ENCODE measurements around the gene MGAT5. TPM values are rescaled to one million over a fixed set of nuclear protein-coding genes. Genes with fewer than 3 reads are reported as not detected.

MGAT5 gene
- total RNA-seq, 2 experiments from 2014 or later = 60.8 to 68.0 TPM

DNA sequence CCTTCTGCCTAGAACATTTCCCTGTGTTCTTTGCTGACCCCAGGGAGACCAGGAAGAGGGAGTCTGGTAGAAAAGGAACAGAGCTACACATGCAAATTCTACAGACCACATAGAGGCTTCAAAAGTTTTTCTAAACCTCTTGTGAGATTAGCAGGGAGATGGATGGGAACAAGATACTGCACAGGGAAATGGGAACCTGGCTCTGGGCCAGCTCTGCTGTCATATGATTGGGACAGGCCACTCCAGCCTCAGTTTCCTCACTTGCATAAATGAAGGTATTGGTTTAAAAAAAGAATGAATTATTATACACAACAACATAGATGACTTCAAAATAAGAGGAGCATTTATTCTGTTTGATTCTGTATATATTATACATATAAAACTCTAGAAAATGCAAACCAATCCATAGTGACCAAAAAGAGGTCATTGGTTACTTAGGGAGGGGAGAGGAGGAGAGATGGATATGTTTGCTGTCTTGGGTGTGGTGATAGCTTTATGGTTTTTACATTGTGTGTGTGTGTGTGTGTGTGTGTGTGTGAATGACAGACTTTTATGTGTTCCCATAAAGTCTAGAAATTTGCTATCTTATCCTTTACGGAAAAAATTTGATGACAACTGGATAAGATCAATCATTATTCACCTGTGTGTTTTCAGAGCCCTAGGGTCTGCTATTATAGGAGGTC, 115.5 kb downstream of the MGAT5 start:
- no TSS peak for BruUV-seq (replicated peaks)
- H3K27ac ChIP-seq (ENCODE audit: low read depth, low read length, poor library complexity, severe bottlenecking) = no peak overlapping the region
- DNase-seq (ENCODE audit: low spot score) = no peak
- peaks cover 29% of the 10 kb centered on the region for H3K4me1 ChIP-seq (ENCODE audit: insufficient read depth, low read length, poor library complexity, severe bottlenecking)
- H4K20me1 ChIP-seq (ENCODE audit: insufficient read depth, low read length) = no peaks in the 10 kb centered on the region
- H3K79me2 ChIP-seq (ENCODE audit: insufficient read depth, low read depth, low read length) = no peaks in the 10 kb centered on the region
- H3K9me3 ChIP-seq (ENCODE audit: low read length) = no peaks in the 10 kb centered on the region
- TF ChIP-seq EZH2phosphoT487 (IDR thresholded peaks at IDR 0.05; ENCODE audit: borderline replicate concordance, low read depth, low read length) = no peak
- TF ChIP-seq, protein P1, sequence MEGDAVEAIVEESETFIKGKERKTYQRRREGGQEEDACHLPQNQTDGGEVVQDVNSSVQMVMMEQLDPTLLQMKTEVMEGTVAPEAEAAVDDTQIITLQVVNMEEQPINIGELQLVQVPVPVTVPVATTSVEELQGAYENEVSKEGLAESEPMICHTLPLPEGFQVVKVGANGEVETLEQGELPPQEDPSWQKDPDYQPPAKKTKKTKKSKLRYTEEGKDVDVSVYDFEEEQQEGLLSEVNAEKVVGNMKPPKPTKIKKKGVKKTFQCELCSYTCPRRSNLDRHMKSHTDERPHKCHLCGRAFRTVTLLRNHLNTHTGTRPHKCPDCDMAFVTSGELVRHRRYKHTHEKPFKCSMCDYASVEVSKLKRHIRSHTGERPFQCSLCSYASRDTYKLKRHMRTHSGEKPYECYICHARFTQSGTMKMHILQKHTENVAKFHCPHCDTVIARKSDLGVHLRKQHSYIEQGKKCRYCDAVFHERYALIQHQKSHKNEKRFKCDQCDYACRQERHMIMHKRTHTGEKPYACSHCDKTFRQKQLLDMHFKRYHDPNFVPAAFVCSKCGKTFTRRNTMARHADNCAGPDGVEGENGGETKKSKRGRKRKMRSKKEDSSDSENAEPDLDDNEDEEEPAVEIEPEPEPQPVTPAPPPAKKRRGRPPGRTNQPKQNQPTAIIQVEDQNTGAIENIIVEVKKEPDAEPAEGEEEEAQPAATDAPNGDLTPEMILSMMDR (conservative IDR thresholded peaks at IDR 0.05; ENCODE audit: low read length) = no peak
- H2AFZ ChIP-seq (ENCODE audit: low read length) = no peak overlapping the region
- no peaks in the 10 kb centered on the region for H3K9me2 ChIP-seq (ENCODE audit: insufficient read depth, low read length)
- intact Hi-C loops (cut with micrococcal nuclease; ENCODE audit: unreplicated experiment) = loop anchor here (5.0 kb wide), 1 partner anchor 117 kb away; the partner anchor contains the start of gene MGAT5
- peak overlapping the region; percentile 50 for H3K4me2 ChIP-seq (ENCODE audit: low read length)
- H3K4me3 ChIP-seq (ENCODE audit: low read depth, low read length, poor library complexity, severe bottlenecking) = no peak overlapping the region
- ChIA-PET POLR2A (interaction anchor here (0.6 to 1.2 kb wide), 7 partner anchors 20 to 242 kb away, joined by 3 to 6 read pairs (median 4); no protein-coding TSS in a partner anchor), CTCF (ENCODE audit: unreplicated experiment) (no interaction called here)
- H3K36me3 ChIP-seq (ENCODE audit: insufficient read depth, low read length) = peaks cover 52% of the 10 kb centered on the region

DNA sequence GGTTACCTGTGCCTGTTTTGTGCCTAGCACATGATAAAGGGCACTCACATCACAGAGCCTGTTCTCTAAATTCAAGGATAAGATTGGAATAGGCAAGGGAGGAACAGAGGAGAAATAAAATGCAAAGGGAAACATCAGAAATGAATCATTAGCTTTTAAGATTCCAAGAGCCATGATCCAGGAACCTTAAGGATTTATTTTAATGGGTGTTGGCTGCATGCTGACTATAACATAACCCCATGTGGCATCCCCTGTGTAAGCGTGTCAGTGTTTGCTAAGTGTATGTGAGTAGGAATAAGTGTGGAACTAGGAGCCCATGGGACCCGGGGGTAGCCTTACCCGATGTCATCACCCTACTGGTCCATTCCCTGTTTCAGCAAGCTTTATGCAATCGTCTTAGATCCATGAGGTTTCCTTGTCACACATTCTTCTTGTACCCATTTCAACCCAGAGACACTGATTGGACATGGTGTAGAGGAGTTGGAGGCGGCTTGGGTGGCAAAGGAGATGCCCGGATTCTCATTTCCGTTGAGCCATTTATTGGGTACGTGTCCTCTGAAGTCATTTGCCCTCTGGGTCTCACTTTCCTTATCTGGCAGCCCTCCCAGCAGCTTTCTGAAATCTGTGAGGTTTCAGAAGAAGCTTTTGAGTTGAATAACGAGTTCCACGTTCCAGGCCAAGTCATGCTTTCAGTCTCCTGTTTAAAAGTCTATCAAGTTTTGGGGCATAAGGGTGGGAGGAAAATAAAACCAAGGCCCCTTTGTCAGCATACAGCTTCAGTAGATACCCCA, 117.0 kb downstream of the MGAT5 start:
- BruUV-seq (replicated peaks) = no TSS peak
- TF ChIP-seq, protein P1 (conservative IDR thresholded peaks at IDR 0.05; ENCODE audit: low read length) = no peak
- TF ChIP-seq EZH2phosphoT487 (IDR thresholded peaks at IDR 0.05; ENCODE audit: borderline replicate concordance, low read depth, low read length) = no peak

More for the DNA sequence above, 117.0 kb downstream of the MGAT5 start:
- H3K9me2 ChIP-seq (ENCODE audit: insufficient read depth, low read length) = no peaks in the 10 kb centered on the region
- H3K4me2 ChIP-seq (ENCODE audit: low read length) = no peak overlapping the region
- intact Hi-C loops (cut with micrococcal nuclease; ENCODE audit: unreplicated experiment) = no loop called here
- POLR2A ChIA-PET = interaction anchor here (1.0 to 1.2 kb wide), 2 partner anchors 59 to 173 kb away, joined by 3 read pairs; no protein-coding TSS in a partner anchor
- H3K4me1 ChIP-seq (ENCODE audit: insufficient read depth, low read length, poor library complexity, severe bottlenecking) = peaks cover 22% of the 10 kb centered on the region
- peaks cover 60% of the 10 kb centered on the region for H3K36me3 ChIP-seq (ENCODE audit: insufficient read depth, low read length)
- H3K79me2 ChIP-seq (ENCODE audit: insufficient read depth, low read depth, low read length) = no peaks in the 10 kb centered on the region
- no peaks in the 10 kb centered on the region for H4K20me1 ChIP-seq (ENCODE audit: insufficient read depth, low read length)
- CTCF ChIA-PET (ENCODE audit: unreplicated experiment) = no interaction called here
- H3K4me3 ChIP-seq (ENCODE audit: low read depth, low read length, poor library complexity, severe bottlenecking) = no peak overlapping the region
- H3K9me3 ChIP-seq (ENCODE audit: low read length) = no peaks in the 10 kb centered on the region
- H2AFZ ChIP-seq (ENCODE audit: low read length) = no peak overlapping the region
- no peak for DNase-seq (ENCODE audit: low spot score)
- no peak overlapping the region for H3K27ac ChIP-seq (ENCODE audit: low read depth, low read length, poor library complexity, severe bottlenecking)
